ENCODE data around the gene ABR. TPM values are rescaled to one million over a fixed set of nuclear protein-coding genes. Genes with fewer than 3 reads are reported as not detected.

The ABR gene
- total and polyA plus RNA-seq, 2 of the 8 experiments (the other 6 are each of a cell fraction or from before 2014, with no cell fraction given): 44.8 to 47.2 TPM

DNA sequence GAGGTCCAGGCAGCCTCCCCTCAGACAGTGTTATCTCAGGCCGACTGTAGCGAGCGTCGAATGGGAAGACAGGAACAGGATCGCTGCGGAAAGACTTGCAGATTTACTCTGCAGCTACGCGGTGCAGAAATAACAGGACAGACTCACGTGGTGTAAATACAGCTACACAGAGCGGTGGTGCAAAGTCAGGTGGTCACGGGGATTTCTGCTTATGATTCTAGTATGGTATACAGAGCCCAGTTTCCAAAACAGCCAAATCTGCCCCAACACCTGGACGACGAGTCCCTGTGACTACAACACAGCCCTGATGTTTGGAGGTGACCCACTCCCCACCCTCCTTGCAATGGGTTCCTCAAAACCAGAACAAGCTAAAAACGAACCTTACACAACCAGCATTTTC is 40.6 kb upstream of the ABR start (continued):
- no peak for TF ChIP-seq CTCF (IDR thresholded peaks at IDR 0.05; ENCODE audit: control extremely low read depth in 1 of 3, insufficient read depth in 1 of 3, low read depth in 1 of 3, low read length in 3 of 3)
- no peak for TF ChIP-seq KDM1A (IDR thresholded peaks at IDR 0.05; ENCODE audit: borderline replicate concordance, low read length)
- no peak for TF ChIP-seq CTBP2 (IDR thresholded peaks at IDR 0.05; ENCODE audit: borderline replicate concordance, insufficient read depth, insufficient read length, low read length)
- TF ChIP-seq SP4 (IDR thresholded peaks at IDR 0.05; ENCODE audit: low read length): no peak
- TF ChIP-seq POLR2AphosphoS5 (IDR thresholded peaks at IDR 0.05; ENCODE audit: low read depth, low read length): no peak
